ENCODE results near the gene PLCG2.

- TF ChIP-seq EZH2 (IDR thresholded peaks at IDR 0.05; ENCODE audit: insufficient read depth, poor library complexity, severe bottlenecking) = no peak
- no peak for TF ChIP-seq EZH2phosphoT487 (IDR thresholded peaks at IDR 0.05; ENCODE audit: insufficient read depth, low read depth)
These were observed 185.7 kb downstream of the PLCG2 start for GRCh38 chr16:81964808-81965207.

Data from GM23248 (cell line).